HG03575 (cell line): ENCODE data around the gene RABGGTA.

ENCODE experiments used
- ATAC-seq: cut with Tn5 transposase; IDR thresholded peaks from one replicate; pipeline ENCODE4 v1.9.1; 2021; ENCODE audit not compliant: unreplicated experiment, insufficient number of reproducible peaks, low FRiP score; ENCODE audit errors: extremely low read depth

The RABGGTA gene

GRCh38 chr14:24307156-24307574 is 35.8 kb upstream of the RABGGTA start:
- ATAC-seq = no peak

- no peak for ATAC-seq
Observed at GRCh38 chr14:24304019-24304387, 32.6 kb upstream of the RABGGTA start.

GRCh38 chr14:24300326-24300980 is 29.1 kb upstream of the RABGGTA start:
- no peak for ATAC-seq

GRCh38 chr14:24299255-24300191 is 28.1 kb upstream of the RABGGTA start, which contains the start of the genes DHRS1 and NOP9:
DHRS1 (minus strand) TSS chr14:24299780; CDS start chr14:24299106, 674 bp downstream.
NOP9 (plus strand) TSS chr14:24299850; CDS start chr14:24299955, 105 bp downstream.
- no peak for ATAC-seq

GRCh38 chr14:24298892-24299254 is 27.5 kb upstream of the RABGGTA start:
- ATAC-seq = no peak

- peak; percentile 3 for ATAC-seq
Observed at GRCh38 chr14:24297190-24297964, 26.0 kb upstream of the RABGGTA start.

GRCh38 chr14:24296341-24297157 is 25.2 kb upstream of the RABGGTA start:
- ATAC-seq = peak; percentile 31

GRCh38 chr14:24293525-24293924 is 22.1 kb upstream of the RABGGTA start:
- ATAC-seq = no peak

GRCh38 chr14:24292118-24292807 is 20.9 kb upstream of the RABGGTA start:
- ATAC-seq = no peak

GRCh38 chr14:24291446-24292117 is 20.2 kb upstream of the RABGGTA start:
- ATAC-seq = no peak

GRCh38 chr14:24290746-24291145 is 19.3 kb upstream of the RABGGTA start:
- ATAC-seq = no peak

GRCh38 chr14:24289649-24290280 is 18.4 kb upstream of the RABGGTA start:
- no peak for ATAC-seq

- ATAC-seq = no peak
Observed at GRCh38 chr14:24286996-24287395, 15.6 kb upstream of the RABGGTA start.

GRCh38 chr14:24285351-24285750 is 14.0 kb upstream of the RABGGTA start:
- no peak for ATAC-seq

GRCh38 chr14:24284501-24285035 is 13.2 kb upstream of the RABGGTA start:
- no peak for ATAC-seq

- no peak for ATAC-seq
Observed at GRCh38 chr14:24283796-24284460, 12.5 kb upstream of the RABGGTA start.
